SK-N-SH (cell line): ENCODE results near the gene SFI1. TPM values are rescaled to one million over a fixed set of nuclear protein-coding genes. Genes with fewer than 3 reads are reported as not detected.
A peak's percentile ranks its signal among the peaks of the same experiment; 100 is the strongest.

Experiments
- CTCF ChIA-PET: fragments of 300-600, 350-600 bp; formaldehyde crosslinking; extraction: SDS; loops from one replicate; lab custom pipeline; 2021; lab: Yijun Ruan, JAX
- POLR2A ChIA-PET: fragments of 350-600 bp; sonication (Branson Sonifier 250); formaldehyde crosslinking; extraction: SDS; loops from one replicate; lab custom pipeline; 2020; ENCODE audit warnings: antibody characterized with exemption, inconsistent platforms; lab: Yijun Ruan, JAX
- DNase-seq: peaks from one replicate; pipeline ENCODE4 v3.0.0; 2012
- H2AFZ ChIP-seq: fragments of 200-600 bp; sonication (generic); 2 replicates; pipeline ENCODE4 v1.8.1; 2016; ENCODE audit warnings: antibody characterized with exemption, mild to moderate bottlenecking, low read depth
- H3F3A ChIP-seq: fragments of 200-600 bp; sonication (generic); replicated peaks from 2 replicates; pipeline ENCODE3; 2016; ENCODE audit warnings: antibody characterized with exemption, mild to moderate bottlenecking; ENCODE audit not compliant: insufficient read depth
- H3K27ac ChIP-seq, 2 experiments: fragments of 200-500 bp in 1 of 2; fragments of 200-600 bp in 1 of 2; sonication (Bioruptor generic) in 1 of 2; sonication (generic), shearing (Covaris generic) in 1 of 2; 2 replicates each; pipeline versions ENCODE4 v1.5.1 to v1.6.1; 2014 to 2016; ENCODE audit warnings: low read depth in 2 of 2, inconsistent platforms in 1 of 2, low read length in 1 of 2, mild to moderate bottlenecking in 1 of 2, mixed read lengths in 1 of 2
- H3K27me3 ChIP-seq: fragments of 200-600 bp; sonication (generic), shearing (Covaris generic); 2 replicates; pipeline ENCODE4 v1.6.1; 2016; ENCODE audit warnings: mixed run types; ENCODE audit not compliant: insufficient read depth
- H3K36me3 ChIP-seq, 2 experiments: fragments of 200-500 bp in 1 of 2; fragments of 200-600 bp in 1 of 2; sonication (Bioruptor generic) in 1 of 2; sonication (generic) in 1 of 2; replicated peaks in 1 of 2; 2 replicates each; pipeline versions ENCODE3 to v1.5.1; 2014 to 2016; ENCODE audit warnings: low read length in 1 of 2, mild to moderate bottlenecking in 1 of 2; ENCODE audit not compliant: insufficient read depth in 2 of 2, control insufficient read depth in 1 of 2
- H3K4me1 ChIP-seq, 2 experiments: fragments of 200-500 bp in 1 of 2; fragments of 200-600 bp in 1 of 2; sonication (Bioruptor generic) in 1 of 2; sonication (generic), shearing (Covaris generic) in 1 of 2; 2 replicates each; pipeline versions ENCODE4 v1.5.1 to v1.6.1; 2014 to 2016; ENCODE audit warnings: low read depth in 1 of 2, low read length in 1 of 2, mixed run types in 1 of 2; ENCODE audit not compliant: insufficient read depth in 2 of 2, control insufficient read depth in 1 of 2
- H3K4me2 ChIP-seq: fragments of 200-600 bp; sonication (generic), shearing (Covaris generic); 2 replicates; pipeline ENCODE4 v1.6.1; 2017; ENCODE audit warnings: mixed run types
- H3K4me3 ChIP-seq, 2 experiments: fragments of 200-500 bp in 1 of 2; fragments of 200-600 bp in 1 of 2; sonication (Bioruptor generic) in 1 of 2; sonication (generic), shearing (Covaris generic) in 1 of 2; 2 replicates each; pipeline versions ENCODE4 v1.5.1 to v1.8.1; 2014 to 2016; ENCODE audit warnings: low read depth in 2 of 2, inconsistent platforms in 1 of 2, low read length in 1 of 2, mild to moderate bottlenecking in 1 of 2, mixed read lengths in 1 of 2, moderate library complexity in 1 of 2
- H3K79me2 ChIP-seq: fragments of 200-600 bp; sonication (generic); 2 replicates; pipeline ENCODE4 v1.8.1; 2017; ENCODE audit warnings: mild to moderate bottlenecking; ENCODE audit not compliant: insufficient read depth
- H3K9ac ChIP-seq: fragments of 200-600 bp; sonication (generic); 2 replicates; pipeline ENCODE4 v1.6.1; 2017; ENCODE audit warnings: mixed run types
- H3K9me2 ChIP-seq: fragments of 200-600 bp; sonication (generic); 2 replicates; pipeline ENCODE4 v1.6.1; 2017; ENCODE audit warnings: mixed run types
- H3K9me3 ChIP-seq: fragments of 200-600 bp; sonication (generic); 2 replicates; pipeline ENCODE4 v1.6.1; 2017; ENCODE audit warnings: mixed run types, mild to moderate bottlenecking, moderate library complexity
- H4K20me1 ChIP-seq: fragments of 200-600 bp; sonication (generic); 2 replicates; pipeline ENCODE4 v1.6.1; 2017; ENCODE audit warnings: mild to moderate bottlenecking, mixed run types; ENCODE audit not compliant: insufficient read depth
- EP300 ChIP-seq, 2 experiments: IDR thresholded peaks; 2 replicates each; pipeline versions ENCODE4 v1.4.0 to v1.6.1; 2012; ENCODE audit warnings: borderline replicate concordance in 1 of 2, low read depth in 1 of 2, low read length in 1 of 2
- GATA2 ChIP-seq: sonication (generic); formaldehyde crosslinking; IDR thresholded peaks from 2 replicates; pipeline ENCODE4 v1.5.0; 2020; ENCODE audit warnings: mild to moderate bottlenecking, missing genetic modification reagents
- JUND ChIP-seq: IDR thresholded peaks from 2 replicates; pipeline ENCODE4 v1.4.0; 2012
- NRF1 ChIP-seq: IDR thresholded peaks from 2 replicates; pipeline ENCODE4 v1.6.1; 2012; ENCODE audit warnings: low read depth, mild to moderate bottlenecking, low read length
- POLR2AphosphoS5 ChIP-seq: IDR thresholded peaks from 2 replicates; pipeline ENCODE4 v1.6.1; 2012; ENCODE audit warnings: low read depth, low read length
- RAD21 ChIP-seq: IDR thresholded peaks from 2 replicates; pipeline ENCODE4 v1.6.1; 2012; ENCODE audit warnings: mild to moderate bottlenecking, low read length
- RCOR1 ChIP-seq: fragments of 150-350 bp; IDR thresholded peaks from 2 replicates; pipeline ENCODE4 v1.6.1; 2017; ENCODE audit warnings: antibody characterized with exemption, low read length
- SMC3 ChIP-seq: IDR thresholded peaks from 2 replicates; pipeline ENCODE4 v1.6.1; 2012; ENCODE audit warnings: low read depth, low read length, improper control_type of control experiment
- TAF1 ChIP-seq: IDR thresholded peaks from 2 replicates; pipeline ENCODE4 v1.6.1; 2012; ENCODE audit warnings: low read depth, mild to moderate bottlenecking, low read length, moderate library complexity, borderline replicate concordance
- TCF12 ChIP-seq: IDR thresholded peaks from 2 replicates; pipeline ENCODE4 v1.4.0; 2012
- WGBS: methylation state at CpG from one replicate; pipeline ENCODE4 v1.1.6; 2017; ENCODE audit warnings: low lambda C conversion rate; 5-methylcytosine and 5-hydroxymethylcytosine counted together
- polyA plus RNA-seq, 3 experiments: library from polyadenylated mRNA; depleted of rRNA; stranded (reverse); fragments of >200 nt; gene quantifications; 2 replicates each; pipeline ENCODE4 v1.2.3, GENCODE V29; 2012
- TF ChIP-seq, protein P1 (sequence below): IDR thresholded peaks from 2 replicates; pipeline ENCODE4 v1.6.1; 2012; ENCODE audit warnings: mild to moderate bottlenecking, low read depth, low read length, moderate library complexity
- TF ChIP-seq, protein P2 (sequence below): fragments of 200-600 bp; sonication (generic); IDR thresholded peaks from 2 replicates; pipeline ENCODE4 v1.6.1; 2017; ENCODE audit warnings: antibody characterized with exemption, mild to moderate bottlenecking, moderate library complexity
- TF ChIP-seq, protein P3 (sequence below): fragments of 150-350 bp; IDR thresholded peaks from 2 replicates; pipeline ENCODE4 v1.6.1; 2016; ENCODE audit warnings: mild to moderate bottlenecking, low read depth, low read length

The SFI1 gene
- polyA plus RNA-seq, 1 of the 3 experiments (the other 2 are of a cell fraction): 24.7 TPM

DNA sequence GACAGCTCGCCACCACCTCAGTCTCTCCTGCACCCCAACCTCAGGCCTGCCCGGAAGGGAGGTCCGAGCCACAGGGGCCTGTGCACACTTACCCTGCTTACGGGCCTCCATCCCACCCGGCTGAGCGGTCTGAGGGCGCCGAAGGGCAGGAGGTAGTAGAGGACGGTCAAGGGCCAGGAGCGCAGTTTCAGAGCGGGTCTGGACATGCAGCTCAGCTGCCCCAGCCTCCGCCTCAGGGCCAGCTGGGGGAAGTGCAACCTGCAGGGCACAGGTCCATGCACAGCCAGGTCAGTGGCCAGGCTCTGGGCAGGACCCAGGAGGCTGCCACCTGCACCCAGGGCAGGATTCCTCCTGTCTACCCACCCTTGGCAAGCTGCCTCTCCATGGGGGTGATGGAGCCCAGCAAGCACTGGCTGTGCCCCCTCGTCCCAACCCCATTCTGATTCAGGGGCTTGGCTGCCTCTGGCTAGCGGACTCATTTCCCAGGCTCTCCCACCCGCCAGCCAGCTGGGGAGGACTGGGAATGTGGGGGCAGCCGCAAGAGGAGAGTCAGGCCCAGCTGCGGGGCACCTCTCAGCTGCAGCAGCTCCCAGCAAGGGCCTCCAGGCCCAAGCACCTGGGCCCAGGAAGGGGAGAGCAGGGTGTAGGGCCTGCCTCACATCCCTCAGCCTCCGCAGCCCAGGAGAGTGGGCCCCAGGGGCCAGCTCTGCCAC is 127.4 kb downstream of the SFI1 start (continued):
- TF ChIP-seq, protein P1, sequence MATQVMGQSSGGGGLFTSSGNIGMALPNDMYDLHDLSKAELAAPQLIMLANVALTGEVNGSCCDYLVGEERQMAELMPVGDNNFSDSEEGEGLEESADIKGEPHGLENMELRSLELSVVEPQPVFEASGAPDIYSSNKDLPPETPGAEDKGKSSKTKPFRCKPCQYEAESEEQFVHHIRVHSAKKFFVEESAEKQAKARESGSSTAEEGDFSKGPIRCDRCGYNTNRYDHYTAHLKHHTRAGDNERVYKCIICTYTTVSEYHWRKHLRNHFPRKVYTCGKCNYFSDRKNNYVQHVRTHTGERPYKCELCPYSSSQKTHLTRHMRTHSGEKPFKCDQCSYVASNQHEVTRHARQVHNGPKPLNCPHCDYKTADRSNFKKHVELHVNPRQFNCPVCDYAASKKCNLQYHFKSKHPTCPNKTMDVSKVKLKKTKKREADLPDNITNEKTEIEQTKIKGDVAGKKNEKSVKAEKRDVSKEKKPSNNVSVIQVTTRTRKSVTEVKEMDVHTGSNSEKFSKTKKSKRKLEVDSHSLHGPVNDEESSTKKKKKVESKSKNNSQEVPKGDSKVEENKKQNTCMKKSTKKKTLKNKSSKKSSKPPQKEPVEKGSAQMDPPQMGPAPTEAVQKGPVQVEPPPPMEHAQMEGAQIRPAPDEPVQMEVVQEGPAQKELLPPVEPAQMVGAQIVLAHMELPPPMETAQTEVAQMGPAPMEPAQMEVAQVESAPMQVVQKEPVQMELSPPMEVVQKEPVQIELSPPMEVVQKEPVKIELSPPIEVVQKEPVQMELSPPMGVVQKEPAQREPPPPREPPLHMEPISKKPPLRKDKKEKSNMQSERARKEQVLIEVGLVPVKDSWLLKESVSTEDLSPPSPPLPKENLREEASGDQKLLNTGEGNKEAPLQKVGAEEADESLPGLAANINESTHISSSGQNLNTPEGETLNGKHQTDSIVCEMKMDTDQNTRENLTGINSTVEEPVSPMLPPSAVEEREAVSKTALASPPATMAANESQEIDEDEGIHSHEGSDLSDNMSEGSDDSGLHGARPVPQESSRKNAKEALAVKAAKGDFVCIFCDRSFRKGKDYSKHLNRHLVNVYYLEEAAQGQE: no peak
- TF ChIP-seq, protein P2, sequence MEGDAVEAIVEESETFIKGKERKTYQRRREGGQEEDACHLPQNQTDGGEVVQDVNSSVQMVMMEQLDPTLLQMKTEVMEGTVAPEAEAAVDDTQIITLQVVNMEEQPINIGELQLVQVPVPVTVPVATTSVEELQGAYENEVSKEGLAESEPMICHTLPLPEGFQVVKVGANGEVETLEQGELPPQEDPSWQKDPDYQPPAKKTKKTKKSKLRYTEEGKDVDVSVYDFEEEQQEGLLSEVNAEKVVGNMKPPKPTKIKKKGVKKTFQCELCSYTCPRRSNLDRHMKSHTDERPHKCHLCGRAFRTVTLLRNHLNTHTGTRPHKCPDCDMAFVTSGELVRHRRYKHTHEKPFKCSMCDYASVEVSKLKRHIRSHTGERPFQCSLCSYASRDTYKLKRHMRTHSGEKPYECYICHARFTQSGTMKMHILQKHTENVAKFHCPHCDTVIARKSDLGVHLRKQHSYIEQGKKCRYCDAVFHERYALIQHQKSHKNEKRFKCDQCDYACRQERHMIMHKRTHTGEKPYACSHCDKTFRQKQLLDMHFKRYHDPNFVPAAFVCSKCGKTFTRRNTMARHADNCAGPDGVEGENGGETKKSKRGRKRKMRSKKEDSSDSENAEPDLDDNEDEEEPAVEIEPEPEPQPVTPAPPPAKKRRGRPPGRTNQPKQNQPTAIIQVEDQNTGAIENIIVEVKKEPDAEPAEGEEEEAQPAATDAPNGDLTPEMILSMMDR: no peak
- TF ChIP-seq TCF12: no peak
- TF ChIP-seq GATA2 (CRISPR knock-in tag): no peak
- no peak for TF ChIP-seq TAF1
- no peak for TF ChIP-seq JUND

DNA sequence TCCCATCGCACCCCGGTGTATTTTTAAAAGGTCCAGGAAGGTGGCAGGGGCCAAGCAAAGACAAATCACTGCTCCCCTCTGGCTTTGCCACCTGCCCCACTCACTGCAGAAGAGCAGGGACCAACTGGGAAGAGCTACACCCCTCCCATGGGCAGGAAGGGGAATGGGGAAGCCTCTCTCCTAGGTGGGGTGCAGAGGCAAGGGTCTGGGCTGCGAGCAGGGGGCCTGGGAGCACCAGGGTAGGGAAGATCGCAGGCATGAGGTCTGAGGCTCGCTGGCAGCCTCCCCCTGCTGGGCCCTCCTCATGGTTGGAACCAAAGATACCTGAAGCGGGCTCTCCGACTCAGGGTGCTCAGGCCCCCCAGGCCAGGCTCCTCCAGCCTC is 128.9 kb downstream of the SFI1 start:
- WGBS: 100% methylated on average over 6 of the region's 7 CpGs
- H2AFZ ChIP-seq: no peak overlapping the region
- no peak overlapping the region for H3K4me3 ChIP-seq
- TF ChIP-seq RAD21: no peak
- no peak for TF ChIP-seq TAF1
- TF ChIP-seq, protein P3, sequence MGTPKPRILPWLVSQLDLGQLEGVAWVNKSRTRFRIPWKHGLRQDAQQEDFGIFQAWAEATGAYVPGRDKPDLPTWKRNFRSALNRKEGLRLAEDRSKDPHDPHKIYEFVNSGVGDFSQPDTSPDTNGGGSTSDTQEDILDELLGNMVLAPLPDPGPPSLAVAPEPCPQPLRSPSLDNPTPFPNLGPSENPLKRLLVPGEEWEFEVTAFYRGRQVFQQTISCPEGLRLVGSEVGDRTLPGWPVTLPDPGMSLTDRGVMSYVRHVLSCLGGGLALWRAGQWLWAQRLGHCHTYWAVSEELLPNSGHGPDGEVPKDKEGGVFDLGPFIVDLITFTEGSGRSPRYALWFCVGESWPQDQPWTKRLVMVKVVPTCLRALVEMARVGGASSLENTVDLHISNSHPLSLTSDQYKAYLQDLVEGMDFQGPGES: no peak
- TF ChIP-seq RCOR1: no peak
- no peak for TF ChIP-seq GATA2 (CRISPR knock-in tag)
- TF ChIP-seq NRF1: no peak
- no peak for TF ChIP-seq EP300 (IDR thresholded peaks at IDR 0.05; ENCODE audit: borderline replicate concordance in 1 of 2, low read depth in 1 of 2, low read length in 1 of 2)
- no peak for TF ChIP-seq SMC3
- TF ChIP-seq POLR2AphosphoS5: no peak
- TF ChIP-seq, protein P2: no peak
- TF ChIP-seq TCF12: no peak
- H4K20me1 ChIP-seq: peaks cover 68% of the 10 kb centered on the region
- CTCF ChIA-PET: interaction anchor here (0.9 to 2.8 kb wide), 4 partner anchors 8 to 68 kb away, joined by 3 to 7 read pairs (median 5); no protein-coding TSS in a partner anchor
- no peaks in the 10 kb centered on the region for H3K9me3 ChIP-seq
- DNase-seq: no peak
- H3K4me2 ChIP-seq: no peak overlapping the region
- peaks cover 75% of the 10 kb centered on the region for H3K79me2 ChIP-seq
- H3K9ac ChIP-seq: no peak overlapping the region
- H3K27ac ChIP-seq: peak overlapping the region in 1 of 2 experiments; percentile 31; a peak in 1 of 4 replicates
- H3F3A ChIP-seq: no peaks in the 10 kb centered on the region
- peaks cover 0 to 63% of the 10 kb centered on the region in 2 experiments; a peak in 1 of 4 replicates for H3K4me1 ChIP-seq
- no peaks in the 10 kb centered on the region for H3K9me2 ChIP-seq
- no peaks in the 10 kb centered on the region for H3K27me3 ChIP-seq
- POLR2A ChIA-PET: no interaction called here
- peaks cover 9 to 34% of the 10 kb centered on the region in 2 experiments for H3K36me3 ChIP-seq
